GM12873 (cell line): Measurements from ENCODE around the gene TTC13.

ENCODE experiments used
- TF ChIP-seq, protein P1 (sequence below): IDR thresholded peaks from 2 replicates; pipeline ENCODE4 v1.5.1; 2012; ENCODE audit warnings: low read depth, mild to moderate bottlenecking, moderate library complexity, low read length, control low read depth; ENCODE audit not compliant: insufficient read depth; ENCODE audit errors: missing control alignments

Gene TTC13

GRCh38 chr1:231001892-231002291 lies 23.2 kb upstream of the TTC13 start:
- TF ChIP-seq, protein P1, sequence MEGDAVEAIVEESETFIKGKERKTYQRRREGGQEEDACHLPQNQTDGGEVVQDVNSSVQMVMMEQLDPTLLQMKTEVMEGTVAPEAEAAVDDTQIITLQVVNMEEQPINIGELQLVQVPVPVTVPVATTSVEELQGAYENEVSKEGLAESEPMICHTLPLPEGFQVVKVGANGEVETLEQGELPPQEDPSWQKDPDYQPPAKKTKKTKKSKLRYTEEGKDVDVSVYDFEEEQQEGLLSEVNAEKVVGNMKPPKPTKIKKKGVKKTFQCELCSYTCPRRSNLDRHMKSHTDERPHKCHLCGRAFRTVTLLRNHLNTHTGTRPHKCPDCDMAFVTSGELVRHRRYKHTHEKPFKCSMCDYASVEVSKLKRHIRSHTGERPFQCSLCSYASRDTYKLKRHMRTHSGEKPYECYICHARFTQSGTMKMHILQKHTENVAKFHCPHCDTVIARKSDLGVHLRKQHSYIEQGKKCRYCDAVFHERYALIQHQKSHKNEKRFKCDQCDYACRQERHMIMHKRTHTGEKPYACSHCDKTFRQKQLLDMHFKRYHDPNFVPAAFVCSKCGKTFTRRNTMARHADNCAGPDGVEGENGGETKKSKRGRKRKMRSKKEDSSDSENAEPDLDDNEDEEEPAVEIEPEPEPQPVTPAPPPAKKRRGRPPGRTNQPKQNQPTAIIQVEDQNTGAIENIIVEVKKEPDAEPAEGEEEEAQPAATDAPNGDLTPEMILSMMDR, result no peak

DNA sequence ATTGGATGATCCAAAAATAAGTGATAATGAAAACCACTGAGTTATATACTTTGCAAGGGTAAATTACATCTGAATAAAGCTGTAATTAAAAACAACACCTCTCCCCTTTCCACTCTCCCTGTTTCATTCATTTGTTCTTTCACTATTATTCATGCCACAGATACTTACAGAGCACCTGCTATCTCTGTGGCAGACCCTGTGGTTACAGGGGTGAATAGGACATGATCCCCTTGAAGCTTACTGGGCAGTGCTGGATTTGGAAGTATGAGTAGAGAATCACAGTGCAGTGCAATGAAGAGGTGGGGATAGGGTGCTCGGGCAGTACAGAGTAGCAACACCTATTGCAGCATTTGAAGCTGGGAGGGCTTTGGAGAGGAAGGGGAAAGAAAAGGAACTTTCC lies 22.0 kb upstream of the TTC13 start:
- TF ChIP-seq, protein P1, result no peak

GRCh38 chr1:231000201-231000600 lies 21.5 kb upstream of the TTC13 start:
- TF ChIP-seq, protein P1, result no peak

- TF ChIP-seq, protein P1, result no peak
These were observed 16.2 kb upstream of the TTC13 start for GRCh38 chr1:230994860-230995259.

DNA sequence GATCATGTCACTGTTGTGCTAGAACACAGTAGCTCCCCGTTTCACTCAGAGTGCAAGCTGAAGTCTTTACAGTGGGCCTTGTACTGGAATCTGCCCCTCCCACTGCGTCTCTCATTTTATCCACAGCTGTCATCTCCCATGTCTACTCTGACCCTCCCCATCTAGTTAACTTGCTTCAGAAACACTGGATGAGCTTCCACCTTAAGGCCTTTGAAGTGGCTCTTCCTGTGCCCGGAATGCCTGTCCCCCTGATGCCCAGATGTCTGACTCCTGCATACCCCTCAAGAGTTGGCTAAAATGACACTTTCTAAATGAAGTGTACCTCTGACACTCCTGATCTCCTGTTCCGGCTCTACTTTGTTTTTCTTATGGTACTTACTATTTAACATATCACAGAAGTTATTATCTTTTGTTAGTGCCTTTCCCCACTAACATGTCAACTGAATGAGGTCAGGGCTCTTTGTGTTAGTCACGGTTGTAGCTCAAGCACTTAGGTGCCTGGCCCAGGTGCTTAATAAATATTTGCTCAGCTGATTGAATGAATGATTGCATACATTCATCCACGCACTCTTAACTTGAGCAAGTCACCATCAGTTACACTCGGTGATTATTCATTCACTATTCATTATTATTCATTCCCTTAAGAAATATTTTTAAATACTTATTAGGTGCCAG lies 13.6 kb upstream of the TTC13 start:
- TF ChIP-seq, protein P1, result no peak

GRCh38 chr1:230987448-230987847 lies 8.8 kb upstream of the TTC13 start:
- TF ChIP-seq, protein P1, result no peak

GRCh38 chr1:230986976-230987375 lies 8.3 kb upstream of the TTC13 start:
- TF ChIP-seq, protein P1, result no peak
